Transverse colon (tissue), 4 donors: ENCODE measurements around the gene TNK2.

Source experiments
- CTCF ChIP-seq, 5 experiments: fragments of 200-600 bp in 3 of 5; fragments of 450-650 bp in 2 of 5; sonication (generic) in 3 of 5; IDR thresholded peaks; 1 replicate in 2 of 5; 2 replicates in 3 of 5; pipeline ENCODE4 v1.5.1; 2016 to 2017; ENCODE audit warnings: antibody characterized with exemption in 5 of 5, inconsistent platforms in 3 of 5, mild to moderate bottlenecking in 2 of 5, moderate library complexity in 1 of 5
- EP300 ChIP-seq: sonication (generic); formaldehyde crosslinking; IDR thresholded peaks from one replicate; pipeline ENCODE4 v1.6.1; 2017; ENCODE audit warnings: antibody characterized with exemption, low read depth
- POLR2A ChIP-seq: fragments of 450-650 bp; IDR thresholded peaks from one replicate; pipeline ENCODE4 v1.6.1; 2016; ENCODE audit warnings: antibody characterized with exemption, mild to moderate bottlenecking, moderate library complexity
- POLR2AphosphoS5 ChIP-seq, 3 donors: sonication (generic); formaldehyde crosslinking; IDR thresholded peaks; one replicate each; pipeline ENCODE4 v1.6.1; 2016; ENCODE audit warnings: antibody characterized with exemption in 3 of 3

GRCh38 chr3:195956577-195956976 lies 48.2 kb upstream of the TNK2 start:
- TF ChIP-seq CTCF (IDR thresholded peaks at IDR 0.05) (no peak), POLR2A (no peak), EP300 (no peak), POLR2AphosphoS5 (IDR thresholded peaks at IDR 0.05) (no peak)
